ENCODE results near the gene RFX2.

GRCh38 chr19:5975388-5975728 lies 134.9 kb downstream of the RFX2 start:
- TF ChIP-seq CTCF (IDR thresholded peaks at IDR 0.05; ENCODE audit: insufficient read depth, low read depth, low read length) (no peak), EZH2 (IDR thresholded peaks at IDR 0.05; ENCODE audit: insufficient read depth, low read length) (no peak)
